HUES6 (cell line): ENCODE measurements around the gene LYRM7.
"Not testable (repeated sequence)": the region's sequence is repeated elsewhere in the genome, so short reads cannot be mapped to it uniquely, and the experiment has no call there.

Experiments
- H3K27ac ChIP-seq: 2 replicates; pipeline ENCODE4 v1.7.0; 2013; ENCODE audit warnings: low read depth, mild to moderate bottlenecking, low read length, inconsistent platforms
- H3K27me3 ChIP-seq: 2 replicates; pipeline ENCODE4 v1.6.1; 2013; ENCODE audit warnings: low read length; ENCODE audit not compliant: control insufficient read depth, insufficient read depth
- H3K36me3 ChIP-seq: 2 replicates; pipeline ENCODE4 v1.6.1; 2013; ENCODE audit warnings: low read length; ENCODE audit not compliant: control insufficient read depth, insufficient read depth
- H3K4me1 ChIP-seq: 2 replicates; pipeline ENCODE4 v1.6.1; 2013; ENCODE audit warnings: low read length; ENCODE audit not compliant: control insufficient read depth, insufficient read depth
- H3K4me3 ChIP-seq: 2 replicates; pipeline ENCODE4 v1.5.1; 2013; ENCODE audit warnings: low read depth, low read length
- H3K9ac ChIP-seq: one replicate; pipeline ENCODE4 v1.6.1; 2013; ENCODE audit warnings: mild to moderate bottlenecking, low read length
- H3K9me3 ChIP-seq: 2 replicates; pipeline ENCODE4 v1.6.1; 2013; ENCODE audit warnings: low read depth, low read length; ENCODE audit not compliant: control insufficient read depth, insufficient read depth

Gene LYRM7

GRCh38 chr5:131182839-131183238 is 12.1 kb downstream of the LYRM7 start:
- Histone ChIP-seq H3K9me3 (no peaks in the 10 kb centered on the region), H3K9ac (no peak overlapping the region), H3K36me3 (no peaks in the 10 kb centered on the region), H3K4me1 (no peaks in the 10 kb centered on the region), H3K27ac (no peak overlapping the region), H3K27me3 (no peaks in the 10 kb centered on the region), H3K4me3 (no peak overlapping the region)

GRCh38 chr5:131185523-131186104 is 14.9 kb downstream of the LYRM7 start:
- Histone ChIP-seq H3K36me3 (no peaks in the 10 kb centered on the region), H3K27ac (no peak overlapping the region), H3K4me1 (no peaks in the 10 kb centered on the region), H3K9ac (no peak overlapping the region), H3K27me3 (no peaks in the 10 kb centered on the region), H3K9me3 (no peaks in the 10 kb centered on the region), H3K4me3 (no peak overlapping the region)

GRCh38 chr5:131186561-131187256 is 16.0 kb downstream of the LYRM7 start:
- H3K9ac ChIP-seq: no peak overlapping the region
- no peaks in the 10 kb centered on the region for H3K9me3 ChIP-seq
- H3K27ac ChIP-seq: no peak overlapping the region
- H3K27me3 ChIP-seq: no peaks in the 10 kb centered on the region
- no peak overlapping the region for H3K4me3 ChIP-seq
- no peaks in the 10 kb centered on the region for H3K4me1 ChIP-seq
- no peaks in the 10 kb centered on the region for H3K36me3 ChIP-seq

GRCh38 chr5:131193106-131193505 is 22.4 kb downstream of the LYRM7 start:
- Histone ChIP-seq H3K27ac (no peak overlapping the region), H3K36me3 (no peaks in the 10 kb centered on the region), H3K9me3 (no peaks in the 10 kb centered on the region), H3K4me3 (no peak overlapping the region), H3K27me3 (no peaks in the 10 kb centered on the region), H3K4me1 (no peaks in the 10 kb centered on the region), H3K9ac (no peak overlapping the region)

GRCh38 chr5:131193897-131194296 is 23.2 kb downstream of the LYRM7 start:
- H3K9ac ChIP-seq, H3K4me1 ChIP-seq, H3K27me3 ChIP-seq, H3K4me3 ChIP-seq, H3K9me3 ChIP-seq, H3K27ac ChIP-seq, H3K36me3 ChIP-seq: not testable (repeated sequence)

GRCh38 chr5:131194725-131195124 is 24.0 kb downstream of the LYRM7 start:
- Histone ChIP-seq H3K4me3 (no peak overlapping the region), H3K36me3 (no peaks in the 10 kb centered on the region), H3K4me1 (no peaks in the 10 kb centered on the region), H3K9ac (no peak overlapping the region), H3K27ac (no peak overlapping the region), H3K9me3 (no peaks in the 10 kb centered on the region), H3K27me3 (no peaks in the 10 kb centered on the region)

- no peak overlapping the region for H3K9ac ChIP-seq
- no peaks in the 10 kb centered on the region for H3K27me3 ChIP-seq
- H3K4me1 ChIP-seq: no peaks in the 10 kb centered on the region
- no peaks in the 10 kb centered on the region for H3K36me3 ChIP-seq
- H3K27ac ChIP-seq: no peak overlapping the region
- H3K9me3 ChIP-seq: no peaks in the 10 kb centered on the region
- no peak overlapping the region for H3K4me3 ChIP-seq
Observed at GRCh38 chr5:131195696-131196095, 25.0 kb downstream of the LYRM7 start.

GRCh38 chr5:131196331-131196730 is 25.6 kb downstream of the LYRM7 start:
- Histone ChIP-seq H3K4me3 (no peak overlapping the region), H3K9ac (no peak overlapping the region), H3K27me3 (no peaks in the 10 kb centered on the region), H3K4me1 (no peaks in the 10 kb centered on the region), H3K9me3 (no peaks in the 10 kb centered on the region), H3K36me3 (no peaks in the 10 kb centered on the region), H3K27ac (no peak overlapping the region)

- H3K36me3 ChIP-seq: no peaks in the 10 kb centered on the region
- no peaks in the 10 kb centered on the region for H3K4me1 ChIP-seq
Observed at GRCh38 chr5:131198625-131199024, 27.9 kb downstream of the LYRM7 start.

GRCh38 chr5:131200560-131200959 is 29.8 kb downstream of the LYRM7 start:
- no peak overlapping the region for H3K4me3 ChIP-seq
- H3K27ac ChIP-seq: no peak overlapping the region
- H3K27me3 ChIP-seq: no peaks in the 10 kb centered on the region
- no peaks in the 10 kb centered on the region for H3K4me1 ChIP-seq
- no peaks in the 10 kb centered on the region for H3K36me3 ChIP-seq
- H3K9me3 ChIP-seq: no peaks in the 10 kb centered on the region
- H3K9ac ChIP-seq: no peak overlapping the region

More at GRCh38 chr5:131198625-131199024, 27.9 kb downstream of the LYRM7 start:
- H3K27me3 ChIP-seq: no peaks in the 10 kb centered on the region
- H3K9me3 ChIP-seq: no peaks in the 10 kb centered on the region
- no peak overlapping the region for H3K9ac ChIP-seq
- H3K4me3 ChIP-seq: no peak overlapping the region
- no peak overlapping the region for H3K27ac ChIP-seq

- peaks cover 8% of the 10 kb centered on the region for H3K4me1 ChIP-seq
- H3K27ac ChIP-seq: no peak overlapping the region
- no peak overlapping the region for H3K9ac ChIP-seq
- H3K9me3 ChIP-seq: no peaks in the 10 kb centered on the region
- H3K4me3 ChIP-seq: no peak overlapping the region
- H3K27me3 ChIP-seq: no peaks in the 10 kb centered on the region
- H3K36me3 ChIP-seq: no peaks in the 10 kb centered on the region
Observed at GRCh38 chr5:131204964-131205363, 34.2 kb downstream of the LYRM7 start.
